Astrocyte of the cerebellum (primary cell): ENCODE data around the gene AP1S3.

Source experiments
- DNase-seq: peaks from one replicate; pipeline ENCODE4 v3.0.0-alpha.2; 2011; ENCODE audit warnings: low read depth
- H3K4me3 ChIP-seq: 2 replicates; pipeline ENCODE4 v1.5.1; 2011; ENCODE audit warnings: mild to moderate bottlenecking, low read depth, low read length, moderate library complexity
- CTCF ChIP-seq: IDR thresholded peaks from 2 replicates; pipeline ENCODE4 v1.5.1; 2012; ENCODE audit warnings: low read length, low read depth, moderate library complexity, mild to moderate bottlenecking; ENCODE audit errors: missing control alignments
- in situ Hi-C: cut with HindIII; loops from 2 replicates; pipeline ENCODE4 v1.10.0; 2017; ENCODE audit warnings: low sequenced_read_pairs

Gene AP1S3

GRCh38 chr2:223725986-223726970 is 111.1 kb downstream of the AP1S3 start:
- TF ChIP-seq CTCF: no peak
- in situ Hi-C loops: no loop called here
- no peak for DNase-seq

DNA sequence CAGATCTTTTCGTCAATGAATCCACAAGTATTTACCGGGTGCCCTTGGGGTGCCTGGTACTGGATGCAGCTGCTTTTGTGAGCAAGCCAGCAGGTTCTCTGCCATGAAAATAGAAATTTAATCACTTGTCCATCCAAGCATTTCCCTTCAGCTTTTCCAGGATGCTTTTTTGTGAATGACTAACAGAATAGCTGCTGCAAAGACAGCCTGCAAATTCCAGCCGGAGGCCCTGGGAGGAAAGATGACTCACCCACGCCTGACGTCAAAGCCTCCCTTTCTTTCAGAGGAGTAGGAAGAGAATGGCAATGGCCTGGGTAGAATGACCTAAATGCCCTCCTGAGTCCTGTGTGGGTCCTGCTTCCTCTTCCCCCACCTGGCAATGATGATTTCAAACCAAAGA is 111.9 kb downstream of the AP1S3 start:
- peak; percentile 89 for DNase-seq
- TF ChIP-seq CTCF: no peak
- in situ Hi-C loops: no loop called here
- H3K4me3 ChIP-seq: no peak overlapping the region

More at GRCh38 chr2:223725986-223726970, 111.1 kb downstream of the AP1S3 start:
- no peak overlapping the region for H3K4me3 ChIP-seq

- H3K4me3 ChIP-seq: no peak overlapping the region
- no peak for TF ChIP-seq CTCF
- no peak for DNase-seq
- in situ Hi-C loops: no loop called here
Measured at GRCh38 chr2:223724861-223725260, 112.5 kb downstream of the AP1S3 start.

- no peak for TF ChIP-seq CTCF
- in situ Hi-C loops: no loop called here
- no peak for DNase-seq
- H3K4me3 ChIP-seq: no peak overlapping the region
Measured at GRCh38 chr2:223723954-223724411, 113.4 kb downstream of the AP1S3 start.

DNA sequence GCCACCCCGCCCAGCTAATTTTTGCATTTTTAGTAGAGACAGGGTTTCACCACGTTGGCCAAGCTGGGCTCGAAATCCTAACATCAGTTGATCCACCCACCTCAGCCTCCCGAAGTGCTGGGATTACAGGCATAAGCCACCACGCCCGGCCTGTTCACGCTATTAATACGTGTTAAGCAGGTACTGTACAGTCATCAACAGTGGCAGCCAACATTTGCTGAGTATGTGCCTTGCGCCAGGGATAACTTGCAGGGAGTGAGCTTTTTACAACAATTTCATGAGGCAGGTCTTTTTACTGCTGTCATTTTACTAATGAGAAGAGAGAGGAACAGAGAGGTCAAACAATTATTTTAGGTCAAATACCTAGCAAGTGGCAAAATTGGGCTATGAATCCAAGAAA is 115.2 kb downstream of the AP1S3 start:
- DNase-seq: no peak
- TF ChIP-seq CTCF: no peak
- H3K4me3 ChIP-seq: no peak overlapping the region
- in situ Hi-C loops: no loop called here

DNA sequence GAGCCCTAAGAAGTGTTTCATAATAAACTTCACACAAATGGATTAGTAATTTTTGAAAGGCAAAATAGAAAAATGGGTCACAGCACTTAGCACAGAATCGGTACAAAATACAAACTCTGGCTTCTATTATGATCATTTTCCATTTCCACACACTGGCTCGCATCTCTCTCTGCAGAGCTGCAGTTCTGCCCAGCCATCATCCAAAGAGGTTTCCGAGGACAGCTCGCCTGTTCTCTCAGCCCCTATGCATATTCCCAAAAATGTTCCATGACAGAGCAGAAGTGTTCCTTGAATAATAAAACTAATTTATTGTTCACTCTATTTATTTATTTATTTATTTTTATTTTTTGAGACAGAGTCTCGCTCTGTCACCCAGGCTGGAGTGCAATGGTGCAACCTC is 115.6 kb downstream of the AP1S3 start:
- H3K4me3 ChIP-seq: no peak overlapping the region
- DNase-seq: no peak
- TF ChIP-seq CTCF: no peak
- in situ Hi-C loops: no loop called here
